H9 (cell line): ENCODE measurements around the gene HECTD1. TPM values are rescaled to one million over a fixed set of nuclear protein-coding genes. Genes with fewer than 3 reads are reported as not detected.

Experiments
- DNase-seq: peaks from one replicate; pipeline ENCODE4 v3.0.0-alpha.2; 2017
- H2AFZ ChIP-seq: one replicate; pipeline ENCODE4 v1.6.1; 2013; ENCODE audit warnings: mild to moderate bottlenecking, low read length, control low read depth, moderate library complexity
- H2AK5ac ChIP-seq: 2 replicates; pipeline ENCODE4 v1.6.1; 2013; ENCODE audit warnings: low read length, control low read depth, mixed read lengths; ENCODE audit not compliant: insufficient read length
- H2BK120ac ChIP-seq: one replicate; pipeline ENCODE4 v1.6.1; 2013; ENCODE audit warnings: low read depth, mild to moderate bottlenecking, low read length, control low read depth, inconsistent platforms; ENCODE audit not compliant: poor library complexity, severe bottlenecking
- H2BK12ac ChIP-seq: 2 replicates; pipeline ENCODE4 v1.6.1; 2013; ENCODE audit warnings: low read length, control low read depth, mixed read lengths, low read depth; ENCODE audit not compliant: insufficient read length
- H2BK15ac ChIP-seq: 2 replicates; pipeline ENCODE4 v1.6.1; 2013; ENCODE audit warnings: low read depth, low read length, control low read depth
- H2BK20ac ChIP-seq: one replicate; pipeline ENCODE4 v1.6.1; 2013; ENCODE audit warnings: low read depth, mild to moderate bottlenecking, low read length, control low read depth, inconsistent platforms; ENCODE audit not compliant: poor library complexity, severe bottlenecking
- H2BK5ac ChIP-seq: 2 replicates; pipeline ENCODE4 v1.6.1; 2013; ENCODE audit warnings: low read length, control low read depth, mixed read lengths; ENCODE audit not compliant: insufficient read length
- H3K14ac ChIP-seq: 2 replicates; pipeline ENCODE4 v1.6.1; 2013; ENCODE audit warnings: low read length, control low read depth; ENCODE audit not compliant: insufficient read depth
- H3K18ac ChIP-seq: 2 replicates; pipeline ENCODE4 v1.6.1; 2013; ENCODE audit warnings: low read depth, mild to moderate bottlenecking, mixed read lengths, low read length, control low read depth; ENCODE audit not compliant: insufficient read length
- H3K23ac ChIP-seq: 2 replicates; pipeline ENCODE4 v1.6.1; 2013; ENCODE audit warnings: low read length, control low read depth, mixed read lengths, low read depth; ENCODE audit not compliant: insufficient read length
- H3K23me2 ChIP-seq: 2 replicates; pipeline ENCODE4 v1.6.1; 2013; ENCODE audit warnings: low read depth, mild to moderate bottlenecking, mixed read lengths, low read length, control low read depth; ENCODE audit not compliant: insufficient read length, poor library complexity, severe bottlenecking
- H3K27ac ChIP-seq: 2 replicates; pipeline ENCODE4 v1.5.1; 2013; ENCODE audit warnings: low read length, control low read depth, mixed read lengths, low read depth; ENCODE audit not compliant: insufficient read length
- H3K27me3 ChIP-seq: 2 replicates; pipeline ENCODE4 v1.6.1; 2013; ENCODE audit warnings: low read length, control low read depth, inconsistent platforms; ENCODE audit not compliant: insufficient read depth
- H3K4ac ChIP-seq: 2 replicates; pipeline ENCODE4 v1.6.1; 2013; ENCODE audit warnings: low read depth, mild to moderate bottlenecking, control low read depth, inconsistent platforms, low read length, moderate library complexity
- H3K4me1 ChIP-seq: 2 replicates; pipeline ENCODE4 v1.6.1; 2013; ENCODE audit warnings: low read length, control low read depth, inconsistent platforms; ENCODE audit not compliant: insufficient read depth
- H3K4me2 ChIP-seq: 2 replicates; pipeline ENCODE4 v1.6.1; 2013; ENCODE audit warnings: low read length, control low read depth, mixed read lengths; ENCODE audit not compliant: insufficient read length, insufficient read depth
- H3K56ac ChIP-seq: 2 replicates; pipeline ENCODE4 v1.6.1; 2013; ENCODE audit warnings: low read depth, mild to moderate bottlenecking, mixed read lengths, low read length, control low read depth; ENCODE audit not compliant: insufficient read length
- H3K79me1 ChIP-seq: 2 replicates; pipeline ENCODE4 v1.6.1; 2013; ENCODE audit warnings: low read depth, mild to moderate bottlenecking, moderate library complexity, low read length, control low read depth, inconsistent platforms; ENCODE audit not compliant: insufficient read depth, poor library complexity, severe bottlenecking
- H3K79me2 ChIP-seq: 2 replicates; pipeline ENCODE4 v1.6.1; 2013; ENCODE audit warnings: low read length, control low read depth, inconsistent platforms; ENCODE audit not compliant: insufficient read depth
- H3K9ac ChIP-seq: 2 replicates; pipeline ENCODE4 v1.6.1; 2013; ENCODE audit warnings: low read length, control low read depth, mixed read lengths; ENCODE audit not compliant: insufficient read length; ENCODE audit errors: extremely low read depth
- H3K9me3 ChIP-seq: one replicate; pipeline ENCODE4 v1.6.1; 2013; ENCODE audit warnings: low read depth, low read length, inconsistent platforms; ENCODE audit not compliant: control insufficient read depth
- H3T11ph ChIP-seq: one replicate; pipeline ENCODE4 v1.6.1; 2013; ENCODE audit warnings: mild to moderate bottlenecking, low read length, control low read depth, inconsistent platforms
- H4K20me1 ChIP-seq: one replicate; pipeline ENCODE4 v1.6.1; 2013; ENCODE audit not compliant: control insufficient read depth, insufficient read length, insufficient read depth
- H4K5ac ChIP-seq: 2 replicates; pipeline ENCODE4 v1.6.1; 2013; ENCODE audit warnings: low read depth, mild to moderate bottlenecking, mixed read lengths, low read length, control low read depth; ENCODE audit not compliant: insufficient read length
- H4K8ac ChIP-seq: replicated peaks from 2 replicates; pipeline ENCODE4 v1.6.1; 2013; ENCODE audit warnings: low read length, control low read depth, mixed read lengths, low read depth; ENCODE audit not compliant: insufficient read length
- H4K91ac ChIP-seq: 2 replicates; pipeline ENCODE4 v1.6.1; 2013; ENCODE audit warnings: low read depth, mild to moderate bottlenecking, moderate library complexity, mixed read lengths, low read length, control low read depth; ENCODE audit not compliant: insufficient read length
- H3K27ac Mint-ChIP-seq, 3 experiments: 2 replicates in 2 of 3; 3 replicates in 1 of 3; pipeline ENCODE4 v1.8.0; 2020 to 2021; ENCODE audit warnings: mixed read lengths in 3 of 3, mild to moderate bottlenecking in 1 of 3, moderate library complexity in 1 of 3
- H3K27me3 Mint-ChIP-seq: 2 replicates; pipeline ENCODE4 v1.8.0; 2021; ENCODE audit warnings: low read depth, mild to moderate bottlenecking, moderate library complexity, mixed read lengths
- H3K36me3 Mint-ChIP-seq, 3 experiments: 2 replicates in 2 of 3; 3 replicates in 1 of 3; pipeline ENCODE4 v1.8.0; 2020 to 2021; ENCODE audit warnings: low read depth in 3 of 3, mixed read lengths in 3 of 3; ENCODE audit not compliant: insufficient read depth in 1 of 3
- H3K4me1 Mint-ChIP-seq, 2 experiments: 2 replicates each; pipeline ENCODE4 v1.8.0; 2020; ENCODE audit warnings: mixed read lengths in 2 of 2
- H3K4me3 Mint-ChIP-seq, 2 experiments: 2 replicates in 1 of 2; 3 replicates in 1 of 2; pipeline ENCODE4 v1.8.0; 2020 to 2021; ENCODE audit warnings: mild to moderate bottlenecking in 2 of 2, mixed read lengths in 2 of 2, moderate library complexity in 1 of 2
- H3K9me3 Mint-ChIP-seq, 2 experiments: 2 replicates in 1 of 2; 3 replicates in 1 of 2; pipeline ENCODE4 v1.8.0; 2020; ENCODE audit warnings: mild to moderate bottlenecking in 2 of 2, mixed read lengths in 2 of 2, moderate library complexity in 1 of 2
- whole genome bisulfite sequencing: extraction: QIAGEN DNeasy Blood & Tissue Kit; methylation state at CpG from one replicate; pipeline ENCODE4 v1.1.7; 2013; ENCODE audit warnings: missing lambda C conversion rate, low lambda C conversion rate, mixed read lengths; ENCODE audit not compliant: insufficient read length; ENCODE audit errors: extremely low coverage; 5-methylcytosine and 5-hydroxymethylcytosine counted together
- total RNA-seq: library from RNA; stranded (reverse); gene quantifications from 2 replicates; pipeline ENCODE4 v1.2.1, GENCODE V29; 2021
- TF ChIP-seq, protein P1 (sequence below): fragments of 200-600 bp; sonication (generic); conservative IDR thresholded peaks from 3 replicates; pipeline ENCODE4 v1.8.0; 2021; ENCODE audit warnings: antibody characterized with exemption, mild to moderate bottlenecking

Gene HECTD1
- total RNA-seq, 1 experiment from 2014 or later, result 135 TPM

DNA sequence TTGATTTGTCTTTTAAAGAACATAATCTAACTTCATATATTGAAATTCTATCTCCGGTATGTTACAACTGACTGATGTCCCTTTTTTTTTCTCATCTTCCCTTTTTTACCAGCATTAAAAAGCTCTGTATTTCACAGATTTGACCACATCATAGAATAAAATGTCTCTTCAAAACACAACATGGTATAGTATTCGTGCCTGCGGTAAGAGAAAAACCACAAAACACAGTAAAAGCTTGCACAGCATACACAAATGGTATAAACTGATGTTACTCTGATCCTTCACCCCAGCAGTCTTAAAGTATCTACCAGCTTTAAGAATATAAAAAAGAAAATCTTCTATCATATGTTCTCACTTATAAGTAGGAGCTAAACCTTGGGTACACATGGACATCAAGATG, 83.4 kb downstream of the HECTD1 start:
- no peak overlapping the region for H3K18ac ChIP-seq
- no peaks in the 10 kb centered on the region for H3K79me2 ChIP-seq
- TF ChIP-seq, protein P1, sequence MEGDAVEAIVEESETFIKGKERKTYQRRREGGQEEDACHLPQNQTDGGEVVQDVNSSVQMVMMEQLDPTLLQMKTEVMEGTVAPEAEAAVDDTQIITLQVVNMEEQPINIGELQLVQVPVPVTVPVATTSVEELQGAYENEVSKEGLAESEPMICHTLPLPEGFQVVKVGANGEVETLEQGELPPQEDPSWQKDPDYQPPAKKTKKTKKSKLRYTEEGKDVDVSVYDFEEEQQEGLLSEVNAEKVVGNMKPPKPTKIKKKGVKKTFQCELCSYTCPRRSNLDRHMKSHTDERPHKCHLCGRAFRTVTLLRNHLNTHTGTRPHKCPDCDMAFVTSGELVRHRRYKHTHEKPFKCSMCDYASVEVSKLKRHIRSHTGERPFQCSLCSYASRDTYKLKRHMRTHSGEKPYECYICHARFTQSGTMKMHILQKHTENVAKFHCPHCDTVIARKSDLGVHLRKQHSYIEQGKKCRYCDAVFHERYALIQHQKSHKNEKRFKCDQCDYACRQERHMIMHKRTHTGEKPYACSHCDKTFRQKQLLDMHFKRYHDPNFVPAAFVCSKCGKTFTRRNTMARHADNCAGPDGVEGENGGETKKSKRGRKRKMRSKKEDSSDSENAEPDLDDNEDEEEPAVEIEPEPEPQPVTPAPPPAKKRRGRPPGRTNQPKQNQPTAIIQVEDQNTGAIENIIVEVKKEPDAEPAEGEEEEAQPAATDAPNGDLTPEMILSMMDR, result no peak
- Mint-ChIP-seq H3K4me3 (no peak overlapping the region; a peak in 1 of 5 replicates), H3K36me3 (peaks cover 20 to 57% (median 47%) of the 10 kb centered on the region in 3 experiments), H3K27me3 (no peaks in the 10 kb centered on the region), H3K27ac (peak overlapping the region in 1 of 3 experiments; percentile 42; a peak in 2 of 7 replicates), H3K9me3 (no peaks in the 10 kb centered on the region), H3K4me1 (peaks cover 38% of the 10 kb centered on the region in 2 experiments)
- no peaks in the 10 kb centered on the region for H3K23me2 ChIP-seq
- H4K91ac ChIP-seq, result no peak overlapping the region
- H3K23ac ChIP-seq, result no peak overlapping the region
- H2AK5ac ChIP-seq, result no peak overlapping the region
- no peaks in the 10 kb centered on the region for H4K20me1 ChIP-seq
- no peak overlapping the region for H2BK120ac ChIP-seq
- H3K9ac ChIP-seq, result no peak overlapping the region
- H2BK15ac ChIP-seq, result no peak overlapping the region
- no CpG with 5 or more reads among the region's 3 CpGs for WGBS
- no peak for DNase-seq
- H3K14ac ChIP-seq, result no peak overlapping the region
- H2BK20ac ChIP-seq, result no peak overlapping the region
- H3K79me1 ChIP-seq, result no peaks in the 10 kb centered on the region
- H4K5ac ChIP-seq, result no peak overlapping the region
- H3T11ph ChIP-seq, result no peak overlapping the region
- H3K27ac ChIP-seq, result no peak overlapping the region
- H2BK5ac ChIP-seq, result no peak overlapping the region
- H3K4me2 ChIP-seq, result no peak overlapping the region
- no peak overlapping the region for H2AFZ ChIP-seq
- H3K56ac ChIP-seq, result no peak overlapping the region
- no peaks in the 10 kb centered on the region for H3K9me3 ChIP-seq
- H3K27me3 ChIP-seq, result no peaks in the 10 kb centered on the region
- no peak overlapping the region for H3K4ac ChIP-seq
- no peaks in the 10 kb centered on the region; the same call in 1 of the 2 replicates for H3K4me1 ChIP-seq
- H4K8ac ChIP-seq, result no peak overlapping the region
- H2BK12ac ChIP-seq, result no peak overlapping the region
